ENCODE data around the gene NFIB. TPM values are rescaled to one million over a fixed set of nuclear protein-coding genes. Genes with fewer than 3 reads are reported as not detected.

NFIB gene
- total and polyA plus RNA-seq, 10 of the 15 experiments (the other 5 are each of a cell fraction or from before 2014, with no cell fraction given) = under 0.01 to 0.19 (median 0.05) TPM; not detected in 3

DNA sequence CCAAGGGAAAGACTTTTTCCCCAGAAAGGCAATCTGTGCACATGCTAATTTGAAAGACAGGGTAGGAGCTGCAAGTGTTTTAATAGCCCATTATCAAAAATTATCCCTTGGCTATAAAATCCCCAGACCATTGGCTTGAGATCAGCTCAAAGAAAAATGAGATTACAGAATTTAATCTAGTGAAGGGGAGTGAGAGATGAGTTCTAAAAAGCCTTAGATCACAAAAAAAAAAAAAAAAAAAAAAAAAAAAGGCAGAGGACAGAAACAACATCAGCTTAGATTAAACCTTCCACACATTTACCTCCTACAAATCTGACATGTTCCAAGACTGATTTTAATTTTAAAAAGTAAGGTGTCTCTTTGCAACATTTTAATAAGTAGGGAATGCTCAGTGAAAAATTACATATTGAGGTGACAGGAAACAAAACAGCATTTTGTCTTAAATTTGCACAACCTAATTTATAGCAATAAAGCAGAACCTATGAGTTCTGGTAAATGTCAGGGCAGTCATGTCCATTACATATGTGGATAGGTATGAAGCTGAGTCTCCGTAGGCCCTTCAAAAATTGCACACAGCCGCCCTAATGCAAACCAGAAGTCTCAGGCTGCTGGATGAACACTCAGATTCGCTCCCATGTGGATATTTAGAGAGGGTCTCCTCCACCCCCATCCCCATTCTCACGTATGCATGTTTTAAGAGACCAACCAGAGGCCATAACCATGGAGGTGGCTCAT is 43.4 kb downstream of the NFIB start:
- Histone ChIP-seq H3K4me2 (ENCODE audit: control insufficient read depth, insufficient read depth) (no peak overlapping the region), H3K9me3 (replicated peaks; ENCODE audit: control insufficient read depth, insufficient read depth, low read length) (no peaks in the 10 kb centered on the region), H4K20me1 (ENCODE audit: control insufficient read depth, insufficient read depth) (no peaks in the 10 kb centered on the region), H2AFZ (ENCODE audit: control insufficient read depth, low read depth, low read length) (no peak overlapping the region), H3K4me3 (no peak overlapping the region), H3K27ac (ENCODE audit: control insufficient read depth, insufficient read depth) (no peak overlapping the region), H3K36me3 (ENCODE audit: control insufficient read depth in 2 of 2, insufficient read depth in 2 of 2, low read length in 1 of 2) (no peaks in the 10 kb centered on the region), H3K4me1 (ENCODE audit: control insufficient read depth, insufficient read depth, low read length) (no peaks in the 10 kb centered on the region), H3K9ac (ENCODE audit: control insufficient read depth, insufficient read depth, low read length) (no peak overlapping the region), H3K27me3 (replicated peaks in 1 of 2; ENCODE audit: control insufficient read depth in 2 of 2, insufficient read depth in 2 of 2, low read length in 1 of 2) (no peaks in the 10 kb centered on the region; a peak in 1 of 4 replicates), H3K79me2 (ENCODE audit: control insufficient read depth, insufficient read depth, low read length) (no peaks in the 10 kb centered on the region)
- BruUV-seq (replicated peaks) = no TSS peak
- FAIRE-seq = no peak
- in situ Hi-C loops (cut with MboI) (no loop called here), intact Hi-C loops (cut with micrococcal nuclease; ENCODE audit: unreplicated experiment) (no loop called here)
- CTCF ChIA-PET = no interaction called here
- SMC1A ChIA-PET (ENCODE audit: uncharacterized antibody, unreplicated experiment) = no interaction called here
- no peak for DNase-seq (ENCODE audit: low read depth, low spot score)
- TF ChIP-seq ESRRA (IDR thresholded peaks at IDR 0.05; ENCODE audit: low read length) (no peak), STAT1 (conservative IDR thresholded peaks at IDR 0.05) (no peak), HDAC6 (IDR thresholded peaks at IDR 0.05; ENCODE audit: unreplicated experiment) (no peak), RB1 (IDR thresholded peaks at IDR 0.05; ENCODE audit: borderline replicate concordance) (no peak), BHLHE40 (IDR thresholded peaks at IDR 0.05; ENCODE audit: borderline replicate concordance in 1 of 2, low read depth in 2 of 2, low read length in 1 of 2) (no peak), FOS (IDR thresholded peaks at IDR 0.05; ENCODE audit: borderline replicate concordance, extremely low read depth, insufficient read length) (no peak), ZSCAN29 (IDR thresholded peaks at IDR 0.05) (no peak), ZZZ3 (IDR thresholded peaks at IDR 0.05; ENCODE audit: control insufficient read depth, insufficient read length, low read depth) (no peak), CBX5 (IDR thresholded peaks at IDR 0.05; ENCODE audit: low read depth) (no peak)
- TF ChIP-seq, protein P1, sequence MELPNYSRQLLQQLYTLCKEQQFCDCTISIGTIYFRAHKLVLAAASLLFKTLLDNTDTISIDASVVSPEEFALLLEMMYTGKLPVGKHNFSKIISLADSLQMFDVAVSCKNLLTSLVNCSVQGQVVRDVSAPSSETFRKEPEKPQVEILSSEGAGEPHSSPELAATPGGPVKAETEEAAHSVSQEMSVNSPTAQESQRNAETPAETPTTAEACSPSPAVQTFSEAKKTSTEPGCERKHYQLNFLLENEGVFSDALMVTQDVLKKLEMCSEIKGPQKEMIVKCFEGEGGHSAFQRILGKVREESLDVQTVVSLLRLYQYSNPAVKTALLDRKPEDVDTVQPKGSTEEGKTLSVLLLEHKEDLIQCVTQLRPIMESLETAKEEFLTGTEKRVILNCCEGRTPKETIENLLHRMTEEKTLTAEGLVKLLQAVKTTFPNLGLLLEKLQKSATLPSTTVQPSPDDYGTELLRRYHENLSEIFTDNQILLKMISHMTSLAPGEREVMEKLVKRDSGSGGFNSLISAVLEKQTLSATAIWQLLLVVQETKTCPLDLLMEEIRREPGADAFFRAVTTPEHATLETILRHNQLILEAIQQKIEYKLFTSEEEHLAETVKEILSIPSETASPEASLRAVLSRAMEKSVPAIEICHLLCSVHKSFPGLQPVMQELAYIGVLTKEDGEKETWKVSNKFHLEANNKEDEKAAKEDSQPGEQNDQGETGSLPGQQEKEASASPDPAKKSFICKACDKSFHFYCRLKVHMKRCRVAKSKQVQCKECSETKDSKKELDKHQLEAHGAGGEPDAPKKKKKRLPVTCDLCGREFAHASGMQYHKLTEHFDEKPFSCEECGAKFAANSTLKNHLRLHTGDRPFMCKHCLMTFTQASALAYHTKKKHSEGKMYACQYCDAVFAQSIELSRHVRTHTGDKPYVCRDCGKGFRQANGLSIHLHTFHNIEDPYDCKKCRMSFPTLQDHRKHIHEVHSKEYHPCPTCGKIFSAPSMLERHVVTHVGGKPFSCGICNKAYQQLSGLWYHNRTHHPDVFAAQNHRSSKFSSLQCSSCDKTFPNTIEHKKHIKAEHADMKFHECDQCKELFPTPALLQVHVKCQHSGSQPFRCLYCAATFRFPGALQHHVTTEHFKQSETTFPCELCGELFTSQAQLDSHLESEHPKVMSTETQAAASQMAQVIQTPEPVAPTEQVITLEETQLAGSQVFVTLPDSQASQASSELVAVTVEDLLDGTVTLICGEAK (IDR thresholded peaks at IDR 0.05; ENCODE audit: borderline replicate concordance) = no peak
- TF ChIP-seq, protein P2, sequence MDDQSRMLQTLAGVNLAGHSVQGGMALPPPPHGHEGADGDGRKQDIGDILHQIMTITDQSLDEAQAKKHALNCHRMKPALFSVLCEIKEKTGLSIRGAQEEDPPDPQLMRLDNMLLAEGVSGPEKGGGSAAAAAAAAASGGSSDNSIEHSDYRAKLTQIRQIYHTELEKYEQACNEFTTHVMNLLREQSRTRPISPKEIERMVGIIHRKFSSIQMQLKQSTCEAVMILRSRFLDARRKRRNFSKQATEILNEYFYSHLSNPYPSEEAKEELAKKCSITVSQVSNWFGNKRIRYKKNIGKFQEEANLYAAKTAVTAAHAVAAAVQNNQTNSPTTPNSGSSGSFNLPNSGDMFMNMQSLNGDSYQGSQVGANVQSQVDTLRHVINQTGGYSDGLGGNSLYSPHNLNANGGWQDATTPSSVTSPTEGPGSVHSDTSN (IDR thresholded peaks at IDR 0.05; ENCODE audit: insufficient replicate concordance, low read depth, low read length) = no peak
- TF ChIP-seq, protein P3, sequence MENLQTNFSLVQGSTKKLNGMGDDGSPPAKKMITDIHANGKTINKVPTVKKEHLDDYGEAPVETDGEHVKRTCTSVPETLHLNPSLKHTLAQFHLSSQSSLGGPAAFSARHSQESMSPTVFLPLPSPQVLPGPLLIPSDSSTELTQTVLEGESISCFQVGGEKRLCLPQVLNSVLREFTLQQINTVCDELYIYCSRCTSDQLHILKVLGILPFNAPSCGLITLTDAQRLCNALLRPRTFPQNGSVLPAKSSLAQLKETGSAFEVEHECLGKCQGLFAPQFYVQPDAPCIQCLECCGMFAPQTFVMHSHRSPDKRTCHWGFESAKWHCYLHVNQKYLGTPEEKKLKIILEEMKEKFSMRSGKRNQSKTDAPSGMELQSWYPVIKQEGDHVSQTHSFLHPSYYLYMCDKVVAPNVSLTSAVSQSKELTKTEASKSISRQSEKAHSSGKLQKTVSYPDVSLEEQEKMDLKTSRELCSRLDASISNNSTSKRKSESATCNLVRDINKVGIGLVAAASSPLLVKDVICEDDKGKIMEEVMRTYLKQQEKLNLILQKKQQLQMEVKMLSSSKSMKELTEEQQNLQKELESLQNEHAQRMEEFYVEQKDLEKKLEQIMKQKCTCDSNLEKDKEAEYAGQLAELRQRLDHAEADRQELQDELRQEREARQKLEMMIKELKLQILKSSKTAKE (IDR thresholded peaks at IDR 0.05; ENCODE audit: low read depth, poor library complexity, severe bottlenecking) = no peak
- no peak for ATAC-seq
- POLR2A ChIA-PET = no interaction called here
- 19% methylated on average over 4 of the region's 4 CpGs for WGBS (ENCODE audit: insufficient coverage, insufficient replicate concordance, low lambda C conversion rate, missing lambda C conversion rate)
- RAD21 ChIA-PET (ENCODE audit: unreplicated experiment) = no interaction called here

Measured in GM12878 (cell line).